GM15510 (cell line): ENCODE data around the gene SHISA4.

ENCODE experiments used
- POLR2A ChIP-seq: IDR thresholded peaks from 3 replicates; pipeline ENCODE4 v1.6.1; 2011; ENCODE audit warnings: borderline replicate concordance; ENCODE audit not compliant: insufficient read length; ENCODE audit errors: extremely low read depth

The SHISA4 gene

DNA sequence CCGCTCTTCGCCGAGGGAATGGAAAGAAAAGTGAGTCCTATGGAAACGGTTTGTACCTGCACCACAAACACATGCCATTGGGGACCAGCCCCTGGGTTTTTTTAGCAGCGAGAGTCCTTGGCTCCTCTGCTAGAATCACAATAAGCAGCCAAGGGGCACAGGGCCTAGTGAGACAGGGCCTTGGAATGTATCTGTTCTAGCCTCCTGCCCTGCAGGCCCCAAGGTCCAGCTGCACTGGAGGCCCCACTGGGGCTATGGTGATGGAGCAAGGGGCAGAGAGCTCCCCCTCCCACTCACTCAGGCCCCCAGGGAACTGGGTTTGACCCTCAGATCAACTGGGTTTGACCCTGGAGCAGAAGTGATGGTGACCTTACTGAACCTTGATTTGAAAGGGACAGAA lies 14.4 kb downstream of the SHISA4 start:
- no peak for TF ChIP-seq POLR2A

DNA sequence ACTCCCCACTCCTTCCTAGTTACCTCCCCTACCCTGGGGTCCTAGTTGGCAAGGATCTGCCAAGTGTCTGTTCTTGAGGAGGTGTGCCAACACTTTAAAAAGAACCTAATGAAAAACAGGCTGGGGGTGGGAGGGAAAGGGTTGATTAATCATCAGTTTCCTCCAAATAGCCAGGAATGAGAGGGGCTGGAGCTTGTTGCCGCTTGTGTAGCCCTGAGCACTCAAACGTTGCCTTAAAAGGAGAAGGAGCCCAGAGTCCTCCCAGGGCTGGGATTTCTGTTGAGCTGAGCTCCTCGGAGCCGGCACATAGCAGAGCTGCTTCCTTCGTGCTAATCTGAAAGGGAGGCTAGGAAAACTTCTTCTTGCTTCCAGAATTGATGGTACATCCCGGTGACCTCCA lies 15.9 kb downstream of the SHISA4 start:
- no peak for TF ChIP-seq POLR2A

GRCh38 chr1:201905234-201905890 lies 16.7 kb downstream of the SHISA4 start:
- TF ChIP-seq POLR2A, result no peak

DNA sequence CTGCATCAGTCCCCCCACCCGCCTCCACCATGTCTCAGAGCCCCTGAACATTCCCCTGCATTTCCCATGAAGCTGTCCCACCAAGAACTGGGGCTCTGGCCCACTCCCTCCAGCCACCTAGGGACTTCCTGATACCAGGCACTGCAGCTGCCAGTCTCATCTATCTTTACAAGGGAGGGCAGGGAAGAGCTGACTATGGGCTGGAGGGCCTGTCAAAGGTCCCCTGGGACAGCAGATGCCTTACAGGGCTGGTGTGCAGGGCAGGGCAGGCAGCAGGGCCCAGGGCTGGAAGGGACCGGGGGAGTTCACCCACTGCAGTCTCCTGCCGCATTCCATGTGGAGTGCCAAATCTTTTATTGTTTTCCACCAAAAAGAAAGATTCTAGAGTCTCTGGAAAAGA lies 17.6 kb downstream of the SHISA4 start:
- no peak for TF ChIP-seq POLR2A

DNA sequence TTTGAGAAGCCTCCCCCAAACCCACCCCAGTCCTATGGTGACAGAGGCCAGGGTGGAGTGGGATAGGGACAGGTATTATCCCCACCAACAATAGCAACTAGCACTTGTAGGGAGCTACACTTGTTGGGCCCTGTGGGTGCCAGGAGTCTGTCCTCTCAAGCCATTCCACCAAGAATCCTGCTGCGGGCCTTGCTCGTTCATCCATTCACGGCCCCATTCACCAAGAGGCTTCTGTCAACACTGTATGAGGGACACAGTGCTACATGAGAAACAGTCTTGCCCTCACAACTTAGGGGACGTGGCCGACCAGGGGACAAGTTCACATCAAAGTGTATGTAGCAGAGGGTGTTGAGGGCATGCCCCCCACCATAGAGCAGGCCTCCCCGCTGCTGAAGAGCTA lies 18.9 kb downstream of the SHISA4 start:
- TF ChIP-seq POLR2A, result no peak

- no peak for TF ChIP-seq POLR2A
Measured at GRCh38 chr1:201911826-201912571, 23.3 kb downstream of the SHISA4 start.

DNA sequence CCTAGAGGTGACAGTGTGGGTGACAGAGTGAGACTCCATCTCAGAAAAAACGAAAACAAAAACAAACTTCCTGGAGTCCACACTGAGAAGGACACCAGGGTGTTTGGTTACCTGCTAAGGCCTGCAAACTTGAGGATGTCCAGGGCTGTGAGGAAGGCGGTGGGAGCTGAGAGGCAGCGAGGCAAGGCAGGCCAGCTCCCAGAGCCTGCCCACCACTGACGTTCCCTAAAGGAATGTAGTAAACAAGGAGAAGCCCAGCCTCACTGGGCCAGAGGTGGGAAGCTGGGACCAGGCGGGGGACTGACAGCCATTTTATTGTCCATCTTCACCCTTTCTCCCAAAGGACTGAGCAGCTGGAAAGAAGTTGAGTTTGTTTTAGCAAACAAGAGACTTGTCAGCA lies 24.1 kb downstream of the SHISA4 start:
- TF ChIP-seq POLR2A, result no peak

- TF ChIP-seq POLR2A, result no peak
Measured at GRCh38 chr1:201914456-201915235, 25.9 kb downstream of the SHISA4 start.

- no peak for TF ChIP-seq POLR2A
Measured at GRCh38 chr1:201916649-201917249, 28.1 kb downstream of the SHISA4 start.

DNA sequence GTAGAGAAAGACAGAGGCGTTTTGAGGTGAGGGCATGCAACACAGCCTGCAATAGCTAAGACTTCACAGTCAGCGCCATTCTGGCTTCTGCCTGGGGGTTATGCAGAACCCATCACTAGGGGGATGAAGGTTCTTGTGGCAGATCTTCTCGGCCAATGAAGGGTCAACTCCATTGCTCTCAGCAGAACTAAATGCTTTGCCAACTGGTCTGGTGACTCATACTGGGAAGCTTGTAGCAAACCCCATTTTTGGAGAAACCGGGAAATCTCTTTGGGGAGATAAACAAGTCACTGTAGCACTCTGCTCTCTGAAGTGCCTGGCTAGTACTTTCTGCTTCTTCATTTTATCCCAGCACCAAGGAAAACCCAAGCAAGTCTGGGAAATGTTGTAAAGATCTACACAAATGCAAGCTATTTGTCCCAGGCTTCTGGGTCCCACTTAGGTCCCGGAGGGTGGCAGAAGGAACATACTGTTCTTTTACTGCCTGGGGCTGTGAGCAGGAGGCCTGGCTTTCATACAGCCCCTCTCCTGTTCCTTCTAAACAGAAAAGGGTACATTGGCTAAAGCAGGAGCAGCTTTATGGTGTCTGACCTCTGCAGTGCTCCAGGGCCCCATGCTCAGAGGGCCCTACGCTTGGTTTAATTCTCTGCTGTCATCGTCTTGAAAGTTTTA lies 28.8 kb downstream of the SHISA4 start:
- TF ChIP-seq POLR2A, result no peak

DNA sequence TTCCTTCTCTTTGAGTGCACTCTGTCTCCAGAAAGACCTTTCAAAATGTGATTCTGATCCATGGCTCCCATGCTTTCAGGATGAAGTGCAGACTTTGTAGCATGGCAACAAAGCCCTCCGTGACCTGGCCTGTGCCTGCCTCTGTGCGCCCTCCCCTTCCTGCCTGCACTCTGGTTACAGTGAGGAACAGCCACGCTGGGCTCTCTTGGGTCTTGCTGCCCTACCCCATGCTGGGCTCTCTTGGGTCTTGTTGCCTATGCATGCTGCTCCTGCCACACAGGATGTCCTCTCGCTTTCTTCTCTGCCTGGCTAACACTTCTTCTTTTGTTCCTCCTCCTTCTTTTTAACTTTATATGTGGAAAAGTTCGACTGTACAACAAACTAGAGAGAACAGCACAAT lies 29.6 kb downstream of the SHISA4 start:
- TF ChIP-seq POLR2A, result no peak

GRCh38 chr1:201921952-201922558 lies 33.4 kb downstream of the SHISA4 start:
- TF ChIP-seq POLR2A, result no peak

GRCh38 chr1:201925301-201925567 lies 36.5 kb downstream of the SHISA4 start:
- no peak for TF ChIP-seq POLR2A

DNA sequence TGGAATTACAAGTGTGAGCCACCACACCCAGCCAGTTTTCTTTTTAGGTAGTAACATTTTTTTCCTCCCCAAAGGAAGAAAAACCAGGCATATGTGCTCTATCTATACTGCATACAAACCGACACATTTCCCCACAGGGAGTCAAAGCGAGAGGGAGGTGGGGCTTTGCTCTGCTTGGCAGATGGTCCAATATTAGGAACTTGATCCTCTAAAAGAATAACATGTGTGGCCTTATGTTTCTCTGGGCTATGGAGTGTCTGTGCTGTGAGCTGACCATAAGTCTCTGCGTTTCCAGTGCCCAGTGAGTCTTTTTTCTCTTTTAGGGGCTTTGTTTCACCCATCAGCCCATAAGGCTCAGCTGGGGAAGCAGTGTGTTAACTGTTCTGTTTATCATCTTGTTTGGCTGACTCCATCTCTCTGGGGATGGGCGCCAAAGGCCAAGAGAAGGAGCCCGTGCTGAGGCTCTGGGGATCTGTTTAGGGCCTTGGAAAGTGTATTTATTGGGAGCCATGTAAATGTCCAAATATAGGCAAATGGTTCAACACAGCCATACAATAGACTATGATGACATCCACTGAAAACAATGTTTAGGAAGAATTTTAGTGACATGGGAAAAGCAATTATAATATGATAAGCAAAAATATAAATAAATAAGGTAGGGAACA lies 37.4 kb downstream of the SHISA4 start:
- TF ChIP-seq POLR2A, result no peak
